Testis (tissue), 3 donors: Measurements from ENCODE around the gene TIAM2. TPM values are rescaled to one million over a fixed set of nuclear protein-coding genes. Genes with fewer than 3 reads are reported as not detected.
"Not testable (repeated sequence)": the region's sequence is repeated elsewhere in the genome, so short reads cannot be mapped to it uniquely, and the experiment has no call there.

Source experiments
- DNase-seq: peaks from one replicate; pipeline ENCODE4 v3.0.0-alpha.2; 2019
- H3K27ac ChIP-seq, 2 donors: fragments of 200-600 bp; sonication (generic); one replicate each; pipeline ENCODE4 v1.5.1; 2019
- H3K27me3 ChIP-seq: fragments of 200-600 bp; sonication (generic); one replicate; pipeline ENCODE4 v1.5.1; 2019
- H3K36me3 ChIP-seq: fragments of 200-600 bp; sonication (generic); one replicate; pipeline ENCODE4 v1.5.1; 2017; ENCODE audit warnings: low read depth; ENCODE audit errors: missing control alignments
- H3K4me1 ChIP-seq: fragments of 200-600 bp; sonication (generic); one replicate; pipeline ENCODE4 v1.5.1; 2019
- H3K4me3 ChIP-seq, 2 donors: fragments of 200-600 bp; sonication (generic); one replicate each; pipeline ENCODE4 v1.5.1; 2017 to 2019
- H3K9me3 ChIP-seq: fragments of 200-600 bp; sonication (generic); one replicate; pipeline ENCODE4 v1.5.1; 2017
- POLR2A ChIP-seq: fragments of 450-650 bp; IDR thresholded peaks from one replicate; pipeline ENCODE4 v1.6.1; 2017; ENCODE audit warnings: antibody characterized with exemption, mild to moderate bottlenecking, moderate library complexity
- WGBS, 2 donors: methylation state at CpG; one replicate each; pipeline ENCODE4 v1.1.5; 2018; 5-methylcytosine and 5-hydroxymethylcytosine counted together
- intact Hi-C: fragments of 100-400 bp; cut with DNase I; formaldehyde crosslinking; loops from one replicate; pipeline ENCODE4 v1.15.1; 2023; ENCODE audit warnings: low total_unique reads
- polyA plus RNA-seq: library from polyadenylated mRNA; stranded (reverse); fragments of 350-450 nt; fragmentation: Illumina TruSeq; extraction: RNeasy Lipid Tissue Mini Kit (QIAGEN cat#74804); gene quantifications from one replicate; pipeline ENCODE4 v1.2.3, GENCODE V29; 2014; ENCODE audit warnings: low read depth, low replicate concordance; ENCODE audit not compliant: insufficient read depth
- total RNA-seq, 2 donors: library from RNA; depleted of rRNA; stranded (reverse); fragments of >200 nt; gene quantifications; one replicate each; pipeline ENCODE4 v1.2.3, GENCODE V29; 2016
- TF ChIP-seq, protein P1 (sequence below), 3 experiments: fragments of 450-650 bp in 2 of 3; fragments of 200-600 bp in 1 of 3; sonication (generic) in 1 of 3; IDR thresholded peaks; one replicate each; pipeline ENCODE4 v1.5.1; 2016 to 2019; ENCODE audit warnings: antibody characterized with exemption in 3 of 3, mild to moderate bottlenecking in 2 of 3, moderate library complexity in 1 of 3

Gene TIAM2
- total and polyA plus RNA-seq, 3 donors from 2014 or later, result 22.7 to 43.8 (median 38.0) TPM

GRCh38 chr6:154960854-154961530 lies 34.1 kb upstream of the TIAM2 start:
- no peak for DNase-seq
- intact Hi-C loops, result no loop called here
- Histone ChIP-seq H3K27ac (no peak overlapping the region), H3K4me3 (no peak overlapping the region), H3K36me3 (no peaks in the 10 kb centered on the region), H3K9me3 (no peaks in the 10 kb centered on the region), H3K27me3 (no peaks in the 10 kb centered on the region), H3K4me1 (no peaks in the 10 kb centered on the region)
- 91 to 93% methylated on average over 6 of the region's 6 CpGs for WGBS, 2 donors
- no peak for TF ChIP-seq POLR2A
- TF ChIP-seq, protein P1, sequence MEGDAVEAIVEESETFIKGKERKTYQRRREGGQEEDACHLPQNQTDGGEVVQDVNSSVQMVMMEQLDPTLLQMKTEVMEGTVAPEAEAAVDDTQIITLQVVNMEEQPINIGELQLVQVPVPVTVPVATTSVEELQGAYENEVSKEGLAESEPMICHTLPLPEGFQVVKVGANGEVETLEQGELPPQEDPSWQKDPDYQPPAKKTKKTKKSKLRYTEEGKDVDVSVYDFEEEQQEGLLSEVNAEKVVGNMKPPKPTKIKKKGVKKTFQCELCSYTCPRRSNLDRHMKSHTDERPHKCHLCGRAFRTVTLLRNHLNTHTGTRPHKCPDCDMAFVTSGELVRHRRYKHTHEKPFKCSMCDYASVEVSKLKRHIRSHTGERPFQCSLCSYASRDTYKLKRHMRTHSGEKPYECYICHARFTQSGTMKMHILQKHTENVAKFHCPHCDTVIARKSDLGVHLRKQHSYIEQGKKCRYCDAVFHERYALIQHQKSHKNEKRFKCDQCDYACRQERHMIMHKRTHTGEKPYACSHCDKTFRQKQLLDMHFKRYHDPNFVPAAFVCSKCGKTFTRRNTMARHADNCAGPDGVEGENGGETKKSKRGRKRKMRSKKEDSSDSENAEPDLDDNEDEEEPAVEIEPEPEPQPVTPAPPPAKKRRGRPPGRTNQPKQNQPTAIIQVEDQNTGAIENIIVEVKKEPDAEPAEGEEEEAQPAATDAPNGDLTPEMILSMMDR (IDR thresholded peaks at IDR 0.05), result no peak

DNA sequence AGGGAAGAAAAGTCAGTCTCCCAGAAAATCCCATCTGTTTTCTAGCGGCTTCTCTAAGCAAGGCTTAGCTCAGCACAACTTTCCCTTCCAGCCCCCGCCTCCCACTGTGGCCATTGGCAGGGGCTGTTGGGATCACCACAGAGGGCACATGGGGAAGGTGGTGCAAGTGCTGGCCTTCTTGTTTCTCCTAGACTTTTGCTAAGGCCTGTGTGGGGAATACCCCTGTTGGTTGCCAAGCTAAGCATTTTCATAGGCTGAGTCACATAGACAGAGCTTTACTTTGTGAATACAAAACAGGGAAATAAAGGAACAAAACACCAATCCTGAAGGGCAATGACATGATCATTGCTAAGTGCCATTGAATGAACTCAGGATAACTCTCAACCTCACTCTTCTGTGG lies 32.4 kb upstream of the TIAM2 start:
- TF ChIP-seq POLR2A, result no peak
- TF ChIP-seq, protein P1 (IDR thresholded peaks at IDR 0.05), result no peak
- no peaks in the 10 kb centered on the region for H3K9me3 ChIP-seq
- no peaks in the 10 kb centered on the region for H3K36me3 ChIP-seq
- H3K27ac ChIP-seq, result no peak overlapping the region
- WGBS, 2 donors, result 95 to 97% methylated on average over 2 of the region's 2 CpGs
- H3K27me3 ChIP-seq, result no peaks in the 10 kb centered on the region
- H3K4me1 ChIP-seq, result no peaks in the 10 kb centered on the region
- H3K4me3 ChIP-seq, result no peak overlapping the region
- intact Hi-C loops, result no loop called here
- no peak for DNase-seq

GRCh38 chr6:154966065-154966770 lies 28.9 kb upstream of the TIAM2 start:
- H3K9me3 ChIP-seq, H3K27me3 ChIP-seq, H3K27ac ChIP-seq, intact Hi-C loops, DNase-seq, H3K36me3 ChIP-seq, H3K4me1 ChIP-seq, H3K4me3 ChIP-seq: not testable (repeated sequence)
- 88 to 92% methylated on average over 4 to 37 of the region's 51 CpGs for WGBS, 2 donors

DNA sequence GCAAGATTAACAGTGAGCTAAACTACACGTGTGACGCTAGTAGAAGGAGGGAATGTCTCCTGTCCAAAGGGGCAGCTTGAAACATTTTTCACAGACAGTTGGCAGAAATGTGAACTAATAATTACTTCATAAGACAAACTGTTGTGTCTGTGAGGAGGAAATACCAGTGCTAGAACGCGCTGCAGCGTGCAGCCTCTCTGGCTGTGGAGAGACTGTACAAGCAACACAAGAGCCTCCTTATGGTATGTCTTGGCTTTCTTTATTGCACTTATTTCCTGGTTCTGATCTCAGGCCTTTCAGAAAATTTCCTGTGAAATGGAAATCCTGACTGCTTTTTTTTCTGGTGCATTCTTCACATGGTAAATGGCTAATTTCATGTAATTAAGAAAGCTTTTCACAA lies 25.3 kb upstream of the TIAM2 start:
- H3K4me3 ChIP-seq, result no peak overlapping the region
- H3K36me3 ChIP-seq, result no peaks in the 10 kb centered on the region
- no peaks in the 10 kb centered on the region for H3K9me3 ChIP-seq
- no peak overlapping the region for H3K27ac ChIP-seq
- no peaks in the 10 kb centered on the region for H3K4me1 ChIP-seq
- intact Hi-C loops, result no loop called here
- TF ChIP-seq POLR2A, result no peak
- TF ChIP-seq, protein P1 (IDR thresholded peaks at IDR 0.05), result no peak
- no peaks in the 10 kb centered on the region for H3K27me3 ChIP-seq
- no peak for DNase-seq
- WGBS, 2 donors, result 76 to 87% methylated on average over 5 of the region's 5 CpGs

- DNase-seq, result no peak
- H3K36me3 ChIP-seq, result no peaks in the 10 kb centered on the region
- intact Hi-C loops, result no loop called here
- H3K27ac ChIP-seq, result no peak overlapping the region
- H3K27me3 ChIP-seq, result no peaks in the 10 kb centered on the region
- no peaks in the 10 kb centered on the region for H3K4me1 ChIP-seq
- WGBS, 2 donors, result 87 to 94% methylated on average over 11 of the region's 11 CpGs
- no peak overlapping the region for H3K4me3 ChIP-seq
- TF ChIP-seq POLR2A, result no peak
- TF ChIP-seq, protein P1 (IDR thresholded peaks at IDR 0.05), result no peak
- H3K9me3 ChIP-seq, result no peaks in the 10 kb centered on the region
These were observed 20.5 kb upstream of the TIAM2 start for GRCh38 chr6:154974485-154975149.
